RWPE2 (cell line): Measurements from ENCODE around the gene ZHX3.
A peak's percentile ranks its signal among the peaks of the same experiment; 100 is the strongest.

Experiments
- ATAC-seq: fragments of 200-7000 bp; cut with Tn5 transposase; 3 replicates; pipeline ENCODE4 v1.9.1; 2021; ENCODE audit warnings: low read depth
- DNase-seq: peaks from one replicate; pipeline ENCODE4 v3.0.0-alpha.2; 2020; ENCODE audit warnings: low spot score
- H3K27ac ChIP-seq: fragments of 450-650 bp; 2 replicates; pipeline ENCODE4 v1.5.1; 2017; ENCODE audit warnings: mild to moderate bottlenecking; ENCODE audit not compliant: poor library complexity, severe bottlenecking
- H3K27me3 ChIP-seq: fragments of 250-450 bp; sonication (Bioruptor Pico); 2 replicates; pipeline ENCODE4 v1.5.1; 2021; ENCODE audit warnings: mild to moderate bottlenecking, moderate library complexity; ENCODE audit not compliant: insufficient read depth, poor library complexity, severe bottlenecking
- H3K36me3 ChIP-seq: fragments of 250-450 bp; sonication (Bioruptor Pico); 2 replicates; pipeline ENCODE4 v1.5.1; 2020; ENCODE audit warnings: low read depth, mild to moderate bottlenecking, moderate library complexity
- H3K4me1 ChIP-seq: fragments of 250-450 bp; sonication (Bioruptor Pico); 2 replicates; pipeline ENCODE4 v1.5.1; 2021; ENCODE audit warnings: mild to moderate bottlenecking, moderate library complexity; ENCODE audit not compliant: insufficient read depth, poor library complexity, severe bottlenecking
- H3K4me3 ChIP-seq: fragments of 250-450 bp; sonication (Bioruptor Pico); 2 replicates; pipeline ENCODE4 v1.5.1; 2021; ENCODE audit warnings: mild to moderate bottlenecking, moderate library complexity; ENCODE audit not compliant: severe bottlenecking
- H3K9me3 ChIP-seq: fragments of 250-450 bp; sonication (Bioruptor Pico); 2 replicates; pipeline ENCODE4 v1.5.1; 2021; ENCODE audit warnings: mild to moderate bottlenecking, moderate library complexity; ENCODE audit not compliant: severe bottlenecking
- TF ChIP-seq, protein P1 (sequence below): fragments of 450-650 bp; IDR thresholded peaks from one replicate; pipeline ENCODE4 v1.5.1; 2017; ENCODE audit warnings: mild to moderate bottlenecking, moderate library complexity; ENCODE audit not compliant: poor library complexity, severe bottlenecking

The ZHX3 gene

DNA sequence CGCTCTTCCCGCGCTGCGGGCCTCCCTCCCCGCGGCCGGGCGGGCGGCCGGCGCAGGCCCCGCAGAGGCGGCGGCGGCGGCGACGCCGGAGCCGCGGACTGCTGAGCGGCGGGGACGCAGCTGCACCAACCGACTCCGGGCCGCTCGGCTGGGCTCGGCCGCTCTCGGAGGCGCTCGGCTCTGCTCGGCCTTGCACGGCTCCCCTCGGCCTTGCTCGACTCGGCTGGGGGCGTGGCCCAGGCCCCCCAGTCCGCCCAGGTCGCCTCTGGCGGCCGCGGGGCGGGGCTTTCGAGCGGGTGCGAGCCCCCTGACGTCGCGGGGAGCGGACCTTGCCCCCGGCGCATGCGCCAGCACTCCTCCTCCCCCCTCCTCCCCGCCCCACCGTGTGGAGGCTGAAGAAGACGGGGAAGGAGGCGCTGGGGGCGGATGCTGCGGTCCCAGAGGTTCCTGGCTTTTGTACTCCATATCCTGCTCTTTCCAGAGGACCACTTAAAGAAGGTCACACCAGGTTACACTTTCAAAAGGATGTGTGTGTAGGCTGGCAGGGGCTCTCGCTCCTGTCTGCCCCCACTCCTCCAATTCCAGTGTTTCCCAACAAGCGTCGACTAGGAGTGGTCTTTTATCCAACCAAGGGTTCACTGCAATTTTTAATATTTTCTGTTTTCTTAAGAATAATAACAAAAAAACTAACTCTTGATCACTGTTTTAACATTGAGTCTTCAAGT is at the start of gene ZHX3:
ZHX3 (minus strand) TSS at position 186 of the 725 bp plus-strand sequence. CDS start 112,815 bp downstream, outside the sequence.
- peak; percentile 90 for ATAC-seq
- TF ChIP-seq, protein P1, sequence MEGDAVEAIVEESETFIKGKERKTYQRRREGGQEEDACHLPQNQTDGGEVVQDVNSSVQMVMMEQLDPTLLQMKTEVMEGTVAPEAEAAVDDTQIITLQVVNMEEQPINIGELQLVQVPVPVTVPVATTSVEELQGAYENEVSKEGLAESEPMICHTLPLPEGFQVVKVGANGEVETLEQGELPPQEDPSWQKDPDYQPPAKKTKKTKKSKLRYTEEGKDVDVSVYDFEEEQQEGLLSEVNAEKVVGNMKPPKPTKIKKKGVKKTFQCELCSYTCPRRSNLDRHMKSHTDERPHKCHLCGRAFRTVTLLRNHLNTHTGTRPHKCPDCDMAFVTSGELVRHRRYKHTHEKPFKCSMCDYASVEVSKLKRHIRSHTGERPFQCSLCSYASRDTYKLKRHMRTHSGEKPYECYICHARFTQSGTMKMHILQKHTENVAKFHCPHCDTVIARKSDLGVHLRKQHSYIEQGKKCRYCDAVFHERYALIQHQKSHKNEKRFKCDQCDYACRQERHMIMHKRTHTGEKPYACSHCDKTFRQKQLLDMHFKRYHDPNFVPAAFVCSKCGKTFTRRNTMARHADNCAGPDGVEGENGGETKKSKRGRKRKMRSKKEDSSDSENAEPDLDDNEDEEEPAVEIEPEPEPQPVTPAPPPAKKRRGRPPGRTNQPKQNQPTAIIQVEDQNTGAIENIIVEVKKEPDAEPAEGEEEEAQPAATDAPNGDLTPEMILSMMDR, result no peak
- DNase-seq, result peak; percentile 100
- Histone ChIP-seq H3K36me3 (no peaks in the 10 kb centered on the region; the same call in 1 of the 2 replicates), H3K9me3 (no peaks in the 10 kb centered on the region), H3K27ac (peak within 1 kb of the TSS; percentile 94), H3K4me3 (peak within 1 kb of the TSS; percentile 79), H3K4me1 (peaks cover 34% of the 10 kb centered on the region), H3K27me3 (no peaks in the 10 kb centered on the region)

DNA sequence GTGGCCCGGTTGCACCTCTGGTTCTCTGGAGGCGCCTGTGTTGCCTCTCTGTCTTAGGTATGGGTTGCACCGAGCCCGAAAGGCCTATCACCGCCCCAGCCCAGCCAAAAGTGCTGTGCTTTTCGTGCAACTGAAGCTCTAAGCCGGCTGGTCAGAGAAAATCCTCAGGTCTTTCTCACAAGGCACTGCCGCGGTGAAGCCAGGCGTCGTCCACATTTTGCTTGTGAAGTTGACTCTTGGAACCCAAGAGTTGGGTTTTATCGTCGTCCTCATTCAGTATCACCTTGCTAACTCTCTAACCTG is 49.8 kb upstream of the ZHX3 start:
- Histone ChIP-seq H3K27ac (no peak overlapping the region), H3K9me3 (no peaks in the 10 kb centered on the region), H3K4me1 (no peaks in the 10 kb centered on the region), H3K27me3 (peaks cover 36% of the 10 kb centered on the region), H3K36me3 (no peaks in the 10 kb centered on the region), H3K4me3 (no peak overlapping the region)
- ATAC-seq (no peak), DNase-seq (peak; percentile 74)
- TF ChIP-seq, protein P1, result no peak

GRCh38 chr20:41366546-41367392 is 49.2 kb upstream of the ZHX3 start, which contains the start of gene EMILIN3:
Gene EMILIN3, minus strand, starts transcription at chr20:41366818. Its CDS starts 184 bp downstream, at chr20:41366634.
- TF ChIP-seq, protein P1, result no peak
- ATAC-seq (no peak), DNase-seq (peak; percentile 81)
- H3K9me3 ChIP-seq, result no peaks in the 10 kb centered on the region
- H3K4me1 ChIP-seq, result no peaks in the 10 kb centered on the region
- H3K36me3 ChIP-seq, result no peaks in the 10 kb centered on the region
- H3K27ac ChIP-seq, result no peak within 1 kb of the TSS
- peaks cover 36% of the 10 kb centered on the region for H3K27me3 ChIP-seq
- H3K4me3 ChIP-seq, result peak within 1 kb of the TSS; percentile 23

DNA sequence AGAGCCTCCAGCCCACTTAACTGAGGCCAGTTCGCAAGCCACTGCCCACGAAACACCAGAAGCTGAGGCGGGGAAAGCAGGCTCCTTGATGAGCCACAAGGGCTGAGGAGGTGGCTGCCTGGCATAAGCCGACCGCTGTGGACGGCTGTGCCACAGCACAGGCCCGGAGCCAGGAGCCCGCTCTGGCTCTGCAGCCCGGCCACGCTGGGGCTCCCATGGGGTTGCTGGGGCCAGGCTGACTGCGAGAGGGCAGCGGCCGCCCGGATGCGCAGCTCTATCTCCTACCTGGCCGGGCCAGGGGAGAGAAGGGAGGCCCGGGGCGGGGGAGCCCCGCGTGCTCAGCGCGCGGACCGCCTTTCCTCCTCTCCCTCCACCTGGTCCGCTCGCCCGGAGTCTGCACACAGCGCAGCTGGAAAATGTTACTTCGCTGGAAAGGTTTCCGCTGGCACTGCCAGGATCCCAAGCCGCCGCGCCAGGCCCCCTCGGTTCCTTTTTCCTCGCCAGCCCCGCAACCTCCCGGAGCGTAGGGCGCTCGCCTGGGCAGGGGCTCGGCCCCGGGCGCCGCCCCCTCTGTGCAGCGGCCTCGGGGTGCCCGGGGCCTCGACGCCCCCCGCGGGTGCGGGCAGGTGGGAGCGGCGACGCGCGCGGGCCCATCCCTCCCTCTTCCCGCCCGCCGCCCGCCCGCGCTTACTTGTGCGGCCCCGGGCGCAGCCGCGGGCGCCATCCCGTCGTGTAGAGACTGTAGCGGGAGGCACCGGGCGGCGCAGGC is 48.4 kb upstream of the ZHX3 start:
- peak overlapping the region; percentile 23 for H3K4me3 ChIP-seq
- ATAC-seq, result peak; percentile 44
- TF ChIP-seq, protein P1, result no peak
- no peak overlapping the region for H3K27ac ChIP-seq
- H3K27me3 ChIP-seq, result peaks cover 36% of the 10 kb centered on the region
- no peaks in the 10 kb centered on the region for H3K9me3 ChIP-seq
- no peaks in the 10 kb centered on the region for H3K36me3 ChIP-seq
- DNase-seq, result peak; percentile 67
- H3K4me1 ChIP-seq, result no peaks in the 10 kb centered on the region
